ENCODE data around the gene BTBD6.

- TF ChIP-seq, protein P1, sequence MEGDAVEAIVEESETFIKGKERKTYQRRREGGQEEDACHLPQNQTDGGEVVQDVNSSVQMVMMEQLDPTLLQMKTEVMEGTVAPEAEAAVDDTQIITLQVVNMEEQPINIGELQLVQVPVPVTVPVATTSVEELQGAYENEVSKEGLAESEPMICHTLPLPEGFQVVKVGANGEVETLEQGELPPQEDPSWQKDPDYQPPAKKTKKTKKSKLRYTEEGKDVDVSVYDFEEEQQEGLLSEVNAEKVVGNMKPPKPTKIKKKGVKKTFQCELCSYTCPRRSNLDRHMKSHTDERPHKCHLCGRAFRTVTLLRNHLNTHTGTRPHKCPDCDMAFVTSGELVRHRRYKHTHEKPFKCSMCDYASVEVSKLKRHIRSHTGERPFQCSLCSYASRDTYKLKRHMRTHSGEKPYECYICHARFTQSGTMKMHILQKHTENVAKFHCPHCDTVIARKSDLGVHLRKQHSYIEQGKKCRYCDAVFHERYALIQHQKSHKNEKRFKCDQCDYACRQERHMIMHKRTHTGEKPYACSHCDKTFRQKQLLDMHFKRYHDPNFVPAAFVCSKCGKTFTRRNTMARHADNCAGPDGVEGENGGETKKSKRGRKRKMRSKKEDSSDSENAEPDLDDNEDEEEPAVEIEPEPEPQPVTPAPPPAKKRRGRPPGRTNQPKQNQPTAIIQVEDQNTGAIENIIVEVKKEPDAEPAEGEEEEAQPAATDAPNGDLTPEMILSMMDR (conservative IDR thresholded peaks at IDR 0.05): no peak
- TF ChIP-seq EZH2 (IDR thresholded peaks at IDR 0.05; ENCODE audit: low read depth): no peak
These were observed 12.6 kb downstream of the BTBD6 start for GRCh38 chr14:105260959-105261358.
